WTC11 (cell line): ENCODE data around the gene NT5C1B.

ENCODE experiments used
- ARID4B ChIP-seq: sonication (generic); formaldehyde crosslinking; IDR thresholded peaks from 2 replicates; pipeline ENCODE4 v1.8.0; 2023; ENCODE audit warnings: missing genetic modification reagents, mild to moderate bottlenecking, borderline replicate concordance
- CREB1 ChIP-seq: sonication (generic); formaldehyde crosslinking; IDR thresholded peaks from 2 replicates; pipeline ENCODE4 v1.8.0; 2023; ENCODE audit warnings: mild to moderate bottlenecking, missing genetic modification reagents
- CTCF ChIP-seq: fragments of 200-600 bp; IDR thresholded peaks from 2 replicates; pipeline ENCODE4 v1.8.0; 2022; ENCODE audit warnings: antibody characterized with exemption
- GRHL2 ChIP-seq: fragments of 250-450 bp; sonication (Bioruptor Pico); IDR thresholded peaks from 2 replicates; pipeline ENCODE4 v1.8.0; 2022; ENCODE audit warnings: mild to moderate bottlenecking, moderate library complexity; ENCODE audit not compliant: insufficient replicate concordance, severe bottlenecking
- NR3C1 ChIP-seq: sonication (generic); formaldehyde crosslinking; conservative IDR thresholded peaks from 2 replicates; pipeline ENCODE4 v1.8.1; 2023; ENCODE audit warnings: low read depth, mild to moderate bottlenecking, missing genetic modification reagents
- PREB ChIP-seq: sonication (generic); formaldehyde crosslinking; IDR thresholded peaks from 2 replicates; pipeline ENCODE4 v1.8.1; 2022; ENCODE audit warnings: mild to moderate bottlenecking, missing genetic modification reagents, moderate library complexity, borderline replicate concordance
- SMAD4 ChIP-seq: sonication (generic); formaldehyde crosslinking; IDR thresholded peaks from 2 replicates; pipeline ENCODE4 v1.8.0; 2022; ENCODE audit warnings: mild to moderate bottlenecking, missing genetic modification reagents
- STAT6 ChIP-seq: sonication (generic); formaldehyde crosslinking; conservative IDR thresholded peaks from 2 replicates; pipeline ENCODE4 v1.8.1; 2023; ENCODE audit warnings: mild to moderate bottlenecking, low read depth, missing genetic modification reagents, moderate library complexity
- USF2 ChIP-seq: sonication (generic); formaldehyde crosslinking; IDR thresholded peaks from 2 replicates; pipeline ENCODE4 v1.8.1; 2023; ENCODE audit warnings: mild to moderate bottlenecking, missing genetic modification reagents, moderate library complexity
- ZBTB21 ChIP-seq: sonication (generic); formaldehyde crosslinking; IDR thresholded peaks from 2 replicates; pipeline ENCODE4 v1.8.1; 2023; ENCODE audit warnings: mild to moderate bottlenecking, missing genetic modification reagents, borderline replicate concordance
- ZMAT4 ChIP-seq: fragments of 250-450 bp; sonication (Bioruptor Pico); IDR thresholded peaks from 2 replicates; pipeline ENCODE4 v1.9.0; 2021; ENCODE audit warnings: mild to moderate bottlenecking

GRCh38 chr2:18597618-18598017, 8.2 kb upstream of the NT5C1B start:
- TF ChIP-seq ZBTB21 (CRISPR knock-in tag) (no peak), SMAD4 (CRISPR knock-in tag) (no peak), CTCF (no peak), GRHL2 (CRISPR knock-in tag) (no peak), CREB1 (CRISPR knock-in tag) (no peak), ZMAT4 (CRISPR knock-in tag) (no peak), USF2 (CRISPR knock-in tag) (no peak), ARID4B (CRISPR knock-in tag) (no peak), STAT6 (CRISPR knock-in tag) (no peak), PREB (no peak), NR3C1 (CRISPR knock-in tag) (no peak)
